ENCODE results near the gene TPRG1. TPM values are rescaled to one million over a fixed set of nuclear protein-coding genes. Genes with fewer than 3 reads are reported as not detected.

TPRG1 gene
- total and polyA plus RNA-seq, 2 of the 8 experiments (the other 6 are each of a cell fraction or from before 2014, with no cell fraction given), result 0.37 to 0.47 TPM

DNA sequence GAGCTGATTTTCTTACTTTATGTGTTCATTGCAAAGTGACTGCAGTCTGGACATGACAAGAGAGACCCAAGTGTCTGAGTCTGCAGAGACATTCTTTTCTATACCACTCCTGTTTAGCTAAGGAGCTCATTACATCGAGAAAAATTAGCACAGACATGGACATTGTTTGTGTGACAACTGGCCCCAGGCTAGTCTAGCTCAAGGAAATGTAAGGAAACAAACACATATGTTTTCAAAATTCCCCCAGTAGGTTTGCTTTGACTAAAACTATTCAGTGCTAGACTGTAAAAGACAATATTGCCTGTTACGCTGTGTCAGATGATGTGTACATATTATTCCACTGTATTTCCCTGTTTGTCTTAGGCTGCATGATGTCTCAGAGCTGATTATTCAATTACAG lies 40.9 kb downstream of the TPRG1 start:
- no peaks in the 10 kb centered on the region for H3K9me3 ChIP-seq (ENCODE audit: insufficient read depth in 2 of 2, low read depth in 1 of 2, low read length in 1 of 2)
- H3K27ac ChIP-seq (ENCODE audit: low read depth, low read length), result no peak overlapping the region
- FAIRE-seq, result no peak
- no peak overlapping the region for H3K56ac ChIP-seq (replicated peaks; ENCODE audit: insufficient read length, low read depth, low read length)
- no peak overlapping the region for H3K18ac ChIP-seq (ENCODE audit: extremely low read depth, low read length)
- no peak overlapping the region for H2BK120ac ChIP-seq (replicated peaks; ENCODE audit: low read depth, low read length)
- no peaks in the 10 kb centered on the region for H3K79me1 ChIP-seq (ENCODE audit: low read depth, low read length)
- WGBS, 2 experiments (ENCODE audit: extremely low coverage in 1 of 2, insufficient coverage in 1 of 2, insufficient read length in 1 of 2, insufficient replicate concordance in 2 of 2, low coverage in 1 of 2, low lambda C conversion rate in 2 of 2, missing lambda C conversion rate in 1 of 2), result 90% methylated on average over 2 of the region's 2 CpGs; no CpG with 5 or more reads in 1 of the 2 experiments
- ChIA-PET CTCF (ENCODE audit: partially characterized antibody) (interaction anchor here (1.0 kb wide), 1 partner anchor 18 kb away, joined by 4 read pairs; no protein-coding TSS in a partner anchor), POLR2A (ENCODE audit: partially characterized antibody) (no interaction called here)
- no peak overlapping the region for H3K4me3 ChIP-seq (ENCODE audit: extremely low read depth in 1 of 4, insufficient read depth in 2 of 4, low read depth in 3 of 4, low read length in 4 of 4)
- no peak overlapping the region for H4K8ac ChIP-seq (ENCODE audit: extremely low read depth, insufficient read depth, low read length)
- no peak overlapping the region for H3K14ac ChIP-seq (ENCODE audit: insufficient read length)
- no peak overlapping the region for H3K4me2 ChIP-seq (ENCODE audit: insufficient read depth in 1 of 2, low read depth in 2 of 2, low read length in 2 of 2)
- H3K23me2 ChIP-seq (ENCODE audit: low read depth, low read length), result no peaks in the 10 kb centered on the region
- no peak overlapping the region for H2BK5ac ChIP-seq (ENCODE audit: low read depth, low read length)
- TF ChIP-seq RXRA (IDR thresholded peaks at IDR 0.05; ENCODE audit: insufficient read depth, low read depth, low read length) (no peak), CEBPB (IDR thresholded peaks at IDR 0.05; ENCODE audit: low read depth, low read length) (no peak), BACH1 (IDR thresholded peaks at IDR 0.05; ENCODE audit: low read length) (no peak), EZH2 (IDR thresholded peaks at IDR 0.05; ENCODE audit: low read depth, low read length, severe bottlenecking) (no peak), CBX5 (IDR thresholded peaks at IDR 0.05; ENCODE audit: low read depth, low read length) (no peak), KDM1A (IDR thresholded peaks at IDR 0.05; ENCODE audit: borderline replicate concordance, low read length) (no peak), E2F6 (IDR thresholded peaks at IDR 0.05) (no peak), SP2 (IDR thresholded peaks at IDR 0.05; ENCODE audit: low read length) (no peak), ZNF274 (IDR thresholded peaks at IDR 0.05; ENCODE audit: borderline replicate concordance, extremely low read depth, low read length) (no peak)
- H3K4me1 ChIP-seq (replicated peaks in 1 of 4; ENCODE audit: control insufficient read depth in 3 of 4, insufficient read depth in 4 of 4, low read length in 3 of 4), result no peaks in the 10 kb centered on the region
- H3K36me3 ChIP-seq (ENCODE audit: control insufficient read depth in 2 of 4, insufficient read depth in 4 of 4, low read length in 3 of 4), result no peaks in the 10 kb centered on the region
- no peaks in the 10 kb centered on the region for H3K27me3 ChIP-seq (replicated peaks in 1 of 4; ENCODE audit: control insufficient read depth in 3 of 4, extremely low read depth in 1 of 4, insufficient read depth in 3 of 4, low read length in 3 of 4)
- no peak overlapping the region for H3K23ac ChIP-seq (ENCODE audit: insufficient read length)
- no peak overlapping the region for H2BK12ac ChIP-seq (ENCODE audit: low read depth, low read length)
- H3K79me2 ChIP-seq (ENCODE audit: control insufficient read depth in 1 of 2, insufficient read depth in 2 of 2, low read length in 2 of 2), result no peaks in the 10 kb centered on the region
- no peak overlapping the region for H3K9ac ChIP-seq (replicated peaks in 1 of 4; ENCODE audit: extremely low read depth in 1 of 4, low read depth in 3 of 4, low read length in 3 of 4)
- no peak overlapping the region for H4K5ac ChIP-seq (ENCODE audit: insufficient read length, low read depth, low read length)
- H4K20me1 ChIP-seq (replicated peaks in 1 of 2; ENCODE audit: control insufficient read depth in 1 of 2, insufficient read depth in 2 of 2, low read length in 2 of 2), result no peaks in the 10 kb centered on the region
- H2AFZ ChIP-seq (ENCODE audit: low read length), result no peak overlapping the region
- no peak for DNase-seq (ENCODE audit: low read depth in 1 of 2, low spot score in 2 of 2)
- no peak overlapping the region for H4K91ac ChIP-seq (replicated peaks; ENCODE audit: insufficient read length, low read length)
- H2AK5ac ChIP-seq (ENCODE audit: low read depth, low read length), result no peak overlapping the region
- H2BK20ac ChIP-seq (ENCODE audit: low read length), result no peak overlapping the region
- no peak overlapping the region for H2BK15ac ChIP-seq (ENCODE audit: low read length)
- H3K4ac ChIP-seq (replicated peaks; ENCODE audit: insufficient read length, low read depth, low read length), result no peak overlapping the region

Data from H1 (cell line).